ENCODE results near the gene GJB1. TPM values are rescaled to one million over a fixed set of nuclear protein-coding genes. Genes with fewer than 3 reads are reported as not detected.

The GJB1 gene
- total RNA-seq, 4 donors from 2014 or later: 20.9 to 73.3 (median 48.3) TPM

- TF ChIP-seq, protein P1, sequence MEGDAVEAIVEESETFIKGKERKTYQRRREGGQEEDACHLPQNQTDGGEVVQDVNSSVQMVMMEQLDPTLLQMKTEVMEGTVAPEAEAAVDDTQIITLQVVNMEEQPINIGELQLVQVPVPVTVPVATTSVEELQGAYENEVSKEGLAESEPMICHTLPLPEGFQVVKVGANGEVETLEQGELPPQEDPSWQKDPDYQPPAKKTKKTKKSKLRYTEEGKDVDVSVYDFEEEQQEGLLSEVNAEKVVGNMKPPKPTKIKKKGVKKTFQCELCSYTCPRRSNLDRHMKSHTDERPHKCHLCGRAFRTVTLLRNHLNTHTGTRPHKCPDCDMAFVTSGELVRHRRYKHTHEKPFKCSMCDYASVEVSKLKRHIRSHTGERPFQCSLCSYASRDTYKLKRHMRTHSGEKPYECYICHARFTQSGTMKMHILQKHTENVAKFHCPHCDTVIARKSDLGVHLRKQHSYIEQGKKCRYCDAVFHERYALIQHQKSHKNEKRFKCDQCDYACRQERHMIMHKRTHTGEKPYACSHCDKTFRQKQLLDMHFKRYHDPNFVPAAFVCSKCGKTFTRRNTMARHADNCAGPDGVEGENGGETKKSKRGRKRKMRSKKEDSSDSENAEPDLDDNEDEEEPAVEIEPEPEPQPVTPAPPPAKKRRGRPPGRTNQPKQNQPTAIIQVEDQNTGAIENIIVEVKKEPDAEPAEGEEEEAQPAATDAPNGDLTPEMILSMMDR (IDR thresholded peaks at IDR 0.05): no peak
- TF ChIP-seq EP300 (IDR thresholded peaks at IDR 0.05; ENCODE audit: low read depth) (no peak), POLR2A (IDR thresholded peaks at IDR 0.05) (no peak), POLR2AphosphoS5 (IDR thresholded peaks at IDR 0.05) (no peak)
- DNase-seq: no peak
- intact Hi-C loops (cut with DNase I; ENCODE audit: low total_unique reads) (no loop called here), in situ Hi-C loops (cut with MboI; ENCODE audit: low pct_ligation_motif_present in 1 of 4, low pct_unique_long_range_greater_than_20kb in 1 of 4, low sequenced_read_pairs in 3 of 4) (no loop called here)
- H3K4me1 ChIP-seq: no peaks in the 10 kb centered on the region
- no peaks in the 10 kb centered on the region for H3K36me3 ChIP-seq
- no peak overlapping the region for H3K27ac ChIP-seq
- 87% methylated on average over 31 of the region's 32 CpGs; no CpG with 5 or more reads in 1 of the 2 donors for WGBS, 2 donors (ENCODE audit: low coverage in 1 of 2)
- no peaks in the 10 kb centered on the region for H3K9me3 ChIP-seq
- H3K27me3 ChIP-seq: no peaks in the 10 kb centered on the region
- no peak overlapping the region for H3K4me3 ChIP-seq
These were observed 1.2 kb downstream of the GJB1 start for GRCh38 chrX:71224098-71224708.

- Histone ChIP-seq H3K4me1 (no peaks in the 10 kb centered on the region), H3K27me3 (no peaks in the 10 kb centered on the region), H3K27ac (no peak overlapping the region), H3K4me3 (no peak overlapping the region), H3K36me3 (no peaks in the 10 kb centered on the region), H3K9me3 (no peaks in the 10 kb centered on the region)
- no peak for TF ChIP-seq POLR2AphosphoS5 (IDR thresholded peaks at IDR 0.05)
- TF ChIP-seq EP300 (IDR thresholded peaks at IDR 0.05; ENCODE audit: low read depth): no peak
- no peak for TF ChIP-seq POLR2A (IDR thresholded peaks at IDR 0.05)
- TF ChIP-seq, protein P1 (IDR thresholded peaks at IDR 0.05): no peak
- 40 to 66% methylated on average over 1 to 2 of the region's 2 CpGs for WGBS, 2 donors (ENCODE audit: low coverage in 1 of 2)
- intact Hi-C loops (cut with DNase I; ENCODE audit: low total_unique reads) (no loop called here), in situ Hi-C loops (cut with MboI; ENCODE audit: low pct_ligation_motif_present in 1 of 4, low pct_unique_long_range_greater_than_20kb in 1 of 4, low sequenced_read_pairs in 3 of 4) (no loop called here)
- no peak for DNase-seq
These were observed 2.0 kb downstream of the GJB1 start for GRCh38 chrX:71225009-71225408.

DNA sequence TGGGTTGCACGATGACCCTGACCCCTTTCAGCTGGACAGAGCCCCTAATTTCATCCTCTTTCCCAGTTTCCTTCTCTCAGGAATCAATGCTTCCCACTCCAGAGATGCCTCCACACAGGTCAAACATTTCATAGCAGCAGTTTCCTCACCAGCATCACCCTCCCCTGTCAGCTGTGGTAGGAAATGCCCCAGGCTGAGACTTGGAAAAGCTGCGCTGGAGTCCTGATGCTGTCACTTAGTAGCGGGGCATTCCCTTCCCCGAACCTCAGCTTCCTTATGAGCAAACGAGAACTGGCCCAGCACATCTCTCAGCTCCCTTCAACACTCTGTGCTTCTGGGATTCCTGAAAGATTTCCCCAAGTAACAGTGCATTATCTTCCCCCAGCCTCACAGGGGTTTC lies 2.7 kb downstream of the GJB1 start:
- no peaks in the 10 kb centered on the region for H3K4me1 ChIP-seq
- H3K36me3 ChIP-seq: no peaks in the 10 kb centered on the region
- no peak overlapping the region for H3K27ac ChIP-seq
- TF ChIP-seq EP300 (IDR thresholded peaks at IDR 0.05; ENCODE audit: low read depth) (no peak), POLR2A (IDR thresholded peaks at IDR 0.05) (no peak), POLR2AphosphoS5 (IDR thresholded peaks at IDR 0.05) (no peak)
- TF ChIP-seq, protein P1 (IDR thresholded peaks at IDR 0.05): no peak
- no peak for DNase-seq
- H3K27me3 ChIP-seq: no peaks in the 10 kb centered on the region
- H3K4me3 ChIP-seq: no peak overlapping the region
- in situ Hi-C loops (cut with MboI; ENCODE audit: low pct_ligation_motif_present in 1 of 4, low pct_unique_long_range_greater_than_20kb in 1 of 4, low sequenced_read_pairs in 3 of 4): no loop called here
- no peaks in the 10 kb centered on the region for H3K9me3 ChIP-seq
- intact Hi-C loops (cut with DNase I; ENCODE audit: low total_unique reads): no loop called here
- 71% methylated on average over 5 of the region's 5 CpGs; no CpG with 5 or more reads in 1 of the 2 donors for WGBS, 2 donors (ENCODE audit: low coverage in 1 of 2)

GRCh38 chrX:71227370-71228062 lies 4.5 kb downstream of the GJB1 start:
- Histone ChIP-seq H3K27ac (no peak overlapping the region), H3K9me3 (no peaks in the 10 kb centered on the region), H3K27me3 (no peaks in the 10 kb centered on the region), H3K36me3 (no peaks in the 10 kb centered on the region), H3K4me3 (no peak overlapping the region), H3K4me1 (no peaks in the 10 kb centered on the region)
- in situ Hi-C loops (cut with MboI; ENCODE audit: low pct_ligation_motif_present in 1 of 4, low pct_unique_long_range_greater_than_20kb in 1 of 4, low sequenced_read_pairs in 3 of 4) (no loop called here), intact Hi-C loops (cut with DNase I; ENCODE audit: low total_unique reads) (no loop called here)
- WGBS, 2 donors (ENCODE audit: low coverage in 1 of 2): 69% methylated on average over 5 of the region's 5 CpGs; no CpG with 5 or more reads in 1 of the 2 donors
- DNase-seq: no peak
- TF ChIP-seq POLR2AphosphoS5 (IDR thresholded peaks at IDR 0.05) (no peak), EP300 (IDR thresholded peaks at IDR 0.05; ENCODE audit: low read depth) (no peak), POLR2A (IDR thresholded peaks at IDR 0.05) (no peak)
- TF ChIP-seq, protein P1 (IDR thresholded peaks at IDR 0.05): no peak
